Left renal cortex interstitium (tissue), 4 donors: ENCODE data around the gene NOS1AP. TPM values are rescaled to one million over a fixed set of nuclear protein-coding genes. Genes with fewer than 3 reads are reported as not detected.
"Not testable (repeated sequence)": the region's sequence is repeated elsewhere in the genome, so short reads cannot be mapped to it uniquely, and the experiment has no call there.

Experiments used
- DNase-seq, 4 donors: peaks; one replicate each; pipeline ENCODE4 v3.0.0-alpha.2; 2013; ENCODE audit warnings: low read depth in 4 of 4, low spot score in 2 of 4, missing footprints in 1 of 4
- polyA plus RNA-seq, 4 donors: library from polyadenylated mRNA; unstranded; fragments of 120-200 nt; gene quantifications; one replicate each; pipeline ENCODE4 v1.2.1, GENCODE V29; 2013; ENCODE audit not compliant: insufficient read length in 4 of 4

The NOS1AP gene
- polyA plus RNA-seq, 4 donors: 8.1 to 12.8 (median 10.7) TPM

DNA sequence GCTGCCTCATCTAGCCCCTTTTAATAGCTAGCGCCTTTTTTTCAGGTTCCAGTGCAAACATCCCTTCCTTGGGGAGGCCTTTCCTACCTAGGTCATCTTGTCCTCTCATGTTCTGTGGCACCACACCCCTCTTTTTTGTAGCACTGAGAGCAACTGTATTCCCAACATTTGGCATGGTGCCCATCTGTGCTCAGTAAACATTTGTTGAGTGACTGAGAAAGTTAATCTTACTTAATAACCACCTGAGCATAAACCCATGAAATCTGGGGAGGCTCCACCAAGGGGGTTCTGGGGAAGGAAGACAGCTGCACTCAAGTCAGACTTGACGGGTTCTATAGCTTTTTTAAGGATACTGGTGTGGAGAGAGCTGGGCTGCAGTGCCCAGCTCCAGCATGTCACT is 90.0 kb downstream of the NOS1AP start:
- no peak for DNase-seq

DNA sequence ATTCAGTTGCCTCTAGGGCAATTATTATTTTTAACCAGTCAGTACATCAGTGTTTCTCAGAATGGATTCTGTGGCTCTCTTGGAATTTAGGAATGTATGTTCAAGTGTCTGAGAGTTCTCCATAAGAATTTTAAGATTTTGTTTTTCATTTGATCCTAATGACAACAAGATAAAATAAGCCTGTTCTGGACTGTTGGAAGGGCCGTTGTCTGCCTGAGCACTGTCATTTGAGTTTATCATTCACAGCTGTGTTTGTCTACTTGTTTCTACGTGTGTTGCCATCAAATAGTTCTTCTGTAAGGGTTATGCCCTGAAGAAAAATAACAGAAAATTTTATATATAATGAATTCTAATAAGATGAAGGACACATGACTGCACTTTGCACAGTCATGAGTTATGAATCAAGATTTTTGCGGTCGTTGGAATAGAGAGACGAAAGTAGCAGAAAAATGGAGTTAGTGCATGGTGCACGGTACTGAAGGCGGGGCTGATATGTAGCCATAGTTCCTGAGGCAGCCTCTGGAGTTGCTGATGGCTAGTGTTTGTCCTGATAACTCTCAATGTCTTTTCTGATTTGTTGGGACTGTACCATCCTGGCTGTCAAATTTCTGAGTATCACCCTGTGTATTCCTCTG is 92.5 kb downstream of the NOS1AP start:
- DNase-seq: no peak

- no peak for DNase-seq
These were observed 96.0 kb downstream of the NOS1AP start for GRCh38 chr1:162165528-162165927.

DNA sequence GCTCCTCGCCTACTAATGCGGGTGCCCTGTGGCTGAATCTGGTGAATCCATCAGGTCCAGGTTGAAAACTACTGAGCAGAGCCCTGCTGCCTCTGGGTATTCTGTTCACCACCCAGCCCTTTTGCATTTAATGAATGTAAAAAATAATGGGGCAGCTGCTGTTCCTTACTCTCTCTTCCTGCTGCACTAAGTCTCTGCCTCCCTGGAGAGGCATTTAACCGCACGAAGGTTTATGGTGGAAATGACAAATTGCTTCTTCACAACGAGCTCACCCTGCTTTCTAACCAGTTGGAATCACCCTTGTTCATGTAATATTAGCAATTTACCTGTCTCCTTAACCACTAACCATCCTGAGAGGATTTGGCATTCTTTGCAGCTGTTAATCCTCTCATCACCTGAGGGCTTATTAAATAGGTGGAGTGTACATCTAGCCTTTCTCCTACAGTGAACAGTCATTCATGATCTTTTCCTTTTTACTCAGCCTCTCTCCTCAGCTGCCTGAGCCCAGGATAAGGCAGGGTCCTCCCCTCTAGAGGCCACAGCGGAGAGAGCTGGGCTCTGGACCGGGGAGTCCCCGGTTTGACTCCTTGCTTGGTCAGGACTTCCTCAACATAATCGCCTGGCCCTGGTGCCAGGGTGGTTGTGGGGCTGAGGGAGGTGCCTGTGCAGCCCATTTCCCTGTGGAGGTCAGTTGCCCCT is 97.6 kb downstream of the NOS1AP start:
- DNase-seq: no peak

DNA sequence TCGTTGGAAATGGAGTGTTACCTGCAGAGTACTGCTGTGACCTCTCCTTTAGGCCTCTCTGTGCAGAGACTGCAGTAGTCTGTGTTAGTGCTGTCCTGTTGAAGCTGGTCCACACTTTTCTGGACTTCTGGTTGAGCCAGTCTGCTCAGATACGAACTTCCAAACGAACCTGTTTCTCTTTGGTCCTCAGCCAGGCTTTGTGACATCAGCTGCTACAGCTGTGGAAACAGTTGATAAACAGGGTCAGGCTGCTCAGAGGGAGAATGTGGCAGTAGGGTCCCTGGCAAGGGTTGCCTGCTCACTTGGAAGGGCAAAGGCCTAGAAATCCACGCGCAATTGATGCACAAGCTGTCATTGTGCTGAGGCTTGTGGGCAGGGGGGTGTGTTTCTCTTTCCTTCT is 98.8 kb downstream of the NOS1AP start:
- DNase-seq: no peak

DNA sequence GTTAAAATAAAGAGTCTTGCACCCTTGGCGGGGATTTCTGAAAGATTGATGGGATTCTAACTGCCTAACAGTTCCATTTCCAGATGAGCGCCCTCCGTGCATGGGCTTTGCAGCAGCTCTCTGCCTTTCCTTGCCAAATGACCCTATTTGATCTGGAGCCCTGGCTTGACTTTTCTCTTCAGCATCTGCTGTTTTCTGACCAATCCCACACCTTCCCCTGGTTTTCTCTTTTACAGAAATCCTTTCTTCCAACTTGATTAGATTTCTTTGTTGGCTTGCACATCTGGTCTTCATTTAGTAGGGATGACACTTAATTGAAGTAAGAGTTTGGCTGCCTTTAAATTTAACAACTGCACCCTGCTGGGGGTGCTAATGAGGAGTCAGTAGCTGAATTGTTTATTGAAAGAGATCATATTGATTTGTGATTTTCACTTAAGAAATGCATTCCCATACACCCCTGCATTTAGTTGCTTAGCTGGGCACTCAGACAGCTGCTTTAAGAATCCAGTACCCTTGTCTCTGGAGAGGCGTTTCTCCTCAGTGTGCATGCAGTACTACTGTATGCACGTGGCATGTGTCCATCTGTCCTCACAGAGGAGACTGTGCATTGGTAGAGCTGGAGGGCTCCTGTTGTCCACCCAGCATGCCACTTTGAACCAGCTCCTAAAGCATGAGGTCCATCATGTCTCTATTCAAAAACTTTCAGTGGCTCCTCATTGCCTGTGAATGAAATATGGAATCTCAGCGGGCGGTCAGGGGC is 99.7 kb downstream of the NOS1AP start:
- DNase-seq: no peak

DNA sequence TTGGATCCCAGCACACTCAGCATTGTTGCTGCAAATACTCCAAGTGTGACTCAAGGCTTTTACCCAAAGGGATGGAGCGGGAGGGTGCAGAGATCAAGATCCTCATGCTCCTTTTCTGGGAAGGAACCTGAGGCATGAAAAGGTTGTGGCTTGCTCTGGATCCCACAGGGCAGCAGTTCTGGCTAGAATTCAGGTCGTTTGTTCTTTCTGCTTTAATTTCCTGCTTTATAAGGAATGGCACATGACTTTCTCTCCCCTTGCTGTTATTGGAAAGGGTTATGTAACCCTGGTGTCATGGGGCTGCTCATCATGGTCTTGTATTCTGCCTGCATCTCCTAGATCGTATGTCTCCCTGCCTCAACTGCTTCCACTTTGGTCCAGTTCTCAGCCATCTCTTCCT is 101.6 kb downstream of the NOS1AP start:
- no peak for DNase-seq

DNA sequence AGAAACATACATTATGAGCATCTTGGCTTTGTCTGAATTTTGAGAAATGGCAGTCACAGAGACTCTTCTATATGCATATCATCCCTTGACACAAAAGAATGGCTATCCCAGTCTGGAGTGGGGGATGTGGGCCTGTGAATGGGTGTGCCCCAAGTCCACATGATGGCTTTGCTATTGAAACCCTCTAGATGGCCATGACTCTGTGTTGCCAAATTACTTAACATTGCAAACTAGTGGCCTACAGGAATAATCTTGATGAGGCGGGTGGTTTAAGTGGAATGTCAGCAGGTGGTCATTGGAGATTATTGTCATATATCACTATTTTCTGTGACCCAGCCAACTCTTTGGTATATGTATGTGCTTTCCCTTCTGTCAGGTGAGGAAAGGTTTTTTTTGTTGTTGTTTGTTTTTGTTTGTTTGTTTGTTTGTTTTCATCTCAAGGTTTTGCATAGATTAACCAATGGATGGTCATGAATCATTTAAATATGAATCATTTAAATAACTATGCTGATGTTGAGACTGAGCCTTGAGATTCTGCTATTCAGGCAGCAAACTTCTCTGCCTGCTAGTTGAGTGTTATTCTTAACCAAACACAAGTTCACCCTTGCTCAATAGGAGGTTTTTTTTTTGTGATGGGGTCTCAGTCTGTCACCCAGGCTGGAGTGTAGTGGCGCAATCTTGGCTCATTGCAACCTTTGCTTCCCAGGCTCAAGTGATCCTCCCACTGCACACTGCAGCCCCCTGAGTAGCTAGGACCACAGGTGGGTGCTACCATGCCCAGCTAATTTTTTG is 103.0 kb downstream of the NOS1AP start:
- no peak for DNase-seq

DNA sequence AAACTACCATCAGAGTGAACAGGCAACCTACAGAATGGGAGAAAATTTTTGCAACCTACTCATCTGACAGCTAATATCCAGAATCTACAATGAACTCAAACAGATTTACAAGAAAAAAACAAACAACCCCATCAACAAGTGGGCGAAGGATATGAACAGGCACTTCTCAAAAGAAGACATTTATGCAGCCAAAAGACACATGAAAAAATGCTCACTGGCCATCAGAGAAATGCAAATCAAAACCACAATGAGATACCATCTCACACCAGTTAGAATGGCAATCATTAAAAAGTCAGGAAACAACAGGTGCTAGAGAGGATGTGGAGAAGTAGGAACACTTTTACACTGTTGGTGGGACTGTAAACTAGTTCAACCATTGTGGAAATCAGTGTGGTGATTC is 104.1 kb downstream of the NOS1AP start:
- not testable (repeated sequence) for DNase-seq

DNA sequence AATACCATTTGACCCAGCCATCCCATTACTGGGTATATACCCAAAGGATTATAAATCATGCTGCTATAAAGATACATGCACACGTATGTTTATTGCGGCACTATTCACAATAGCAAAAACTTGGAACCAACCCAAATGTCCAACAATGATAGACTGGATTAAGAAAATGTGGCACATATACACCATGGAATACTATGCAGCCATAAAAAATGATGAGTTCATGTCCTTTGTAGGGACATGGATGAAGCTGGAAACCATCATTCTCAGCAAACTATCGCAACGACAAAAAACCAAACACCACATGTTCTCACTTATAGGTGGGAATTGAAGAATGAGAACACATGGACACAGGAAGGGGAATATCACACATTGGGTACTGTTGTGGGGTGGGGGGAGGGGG is 104.5 kb downstream of the NOS1AP start:
- not testable (repeated sequence) for DNase-seq

- DNase-seq: no peak
These were observed 106.0 kb downstream of the NOS1AP start for GRCh38 chr1:162175379-162176081.

DNA sequence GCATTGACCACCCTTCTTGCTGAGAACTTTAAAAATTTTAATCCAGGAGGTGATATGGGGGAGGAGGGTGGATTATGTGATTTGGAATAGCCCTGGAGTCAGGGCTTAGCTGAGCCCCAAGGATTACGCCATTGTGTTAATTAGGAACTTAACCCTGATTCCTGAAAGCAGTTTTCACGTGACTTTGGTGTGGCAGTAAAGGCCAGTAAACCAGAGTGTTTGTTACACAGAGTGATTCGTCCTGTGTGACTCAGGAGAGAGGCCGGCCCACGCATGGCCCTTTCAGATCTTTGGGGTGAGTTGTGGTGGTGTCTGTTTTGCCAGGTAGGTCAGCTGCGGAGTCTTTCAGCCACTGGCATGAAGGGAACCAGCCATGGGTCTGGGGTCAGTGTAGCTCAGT is 107.6 kb downstream of the NOS1AP start:
- DNase-seq: no peak

- no peak for DNase-seq
These were observed 108.9 kb downstream of the NOS1AP start for GRCh38 chr1:162178432-162178831.

- no peak for DNase-seq
These were observed 109.6 kb downstream of the NOS1AP start for GRCh38 chr1:162179121-162179520.

DNA sequence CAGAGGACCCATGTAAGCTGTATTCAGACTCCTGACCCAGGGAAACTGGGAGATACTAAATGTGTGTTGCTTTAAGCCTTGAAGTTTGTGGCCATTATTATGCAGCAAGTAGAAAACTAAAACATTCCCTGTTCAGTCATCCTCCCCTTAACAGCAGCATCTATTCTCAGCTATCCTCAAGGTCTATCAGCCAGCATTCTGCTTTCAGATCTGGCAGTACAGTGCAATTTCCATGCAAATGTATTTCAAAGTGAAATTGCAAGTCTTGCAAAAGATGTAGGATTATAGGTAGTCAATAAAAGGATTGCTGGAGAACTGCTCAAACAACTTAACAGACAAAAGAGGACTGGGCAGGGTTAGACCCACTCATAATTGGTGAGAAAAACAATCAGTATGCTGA is 111.3 kb downstream of the NOS1AP start:
- no peak for DNase-seq

GRCh38 chr1:162182090-162182489 is 112.6 kb downstream of the NOS1AP start:
- no peak for DNase-seq

DNA sequence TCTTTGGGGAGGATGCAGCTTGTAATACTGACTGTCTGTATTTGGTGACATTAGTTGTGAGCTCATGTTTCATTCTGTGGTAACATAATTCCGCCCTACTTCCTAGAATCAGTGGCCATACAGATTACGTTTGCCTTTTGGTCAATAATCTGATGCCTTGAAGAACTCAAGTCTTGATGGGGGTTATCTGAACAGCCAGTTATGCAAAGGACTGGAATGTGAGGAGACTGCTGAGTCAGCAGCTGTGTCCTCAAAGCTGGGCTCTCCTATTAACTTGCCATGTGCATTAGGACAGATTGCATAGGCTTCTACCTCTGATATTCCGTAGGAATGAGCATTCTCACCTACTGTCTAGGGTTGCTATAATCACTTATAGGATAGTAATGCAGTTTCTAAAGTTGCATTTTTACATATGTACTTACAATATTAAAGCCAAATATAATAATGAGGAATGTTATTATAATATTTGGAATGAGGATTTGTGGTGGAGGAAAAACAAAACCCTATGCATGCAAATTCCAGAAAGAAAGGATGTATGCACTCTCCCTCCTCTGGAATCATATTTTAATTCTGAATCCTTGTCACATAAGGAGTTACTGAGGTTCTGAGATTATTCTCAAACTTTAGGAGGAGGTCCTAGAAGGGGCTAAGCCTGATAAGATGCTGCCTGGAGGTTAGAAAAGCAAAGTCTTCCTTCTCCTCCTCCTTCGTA is 116.0 kb downstream of the NOS1AP start:
- no peak for DNase-seq

- DNase-seq: no peak
These were observed 116.5 kb downstream of the NOS1AP start for GRCh38 chr1:162186026-162186374.

DNA sequence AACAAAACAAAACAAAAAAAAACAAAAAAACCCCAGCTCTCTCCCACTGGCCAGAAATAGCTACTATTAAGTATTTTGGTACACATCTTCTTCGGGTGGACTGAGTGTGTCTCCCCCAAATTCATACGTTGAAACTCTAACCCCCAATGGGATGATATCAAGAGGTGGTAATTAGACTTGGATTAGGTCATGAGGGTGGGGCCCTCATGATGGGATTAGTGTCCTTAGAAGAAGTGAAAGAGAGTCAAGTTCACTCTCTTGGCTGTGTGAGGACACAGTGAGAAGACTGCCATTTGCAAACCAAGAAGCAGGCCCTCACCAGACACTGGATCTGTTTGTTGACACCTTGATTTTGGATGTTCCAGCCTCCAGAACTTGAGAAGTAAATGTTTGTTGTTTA is 116.9 kb downstream of the NOS1AP start:
- DNase-seq: no peak
